ENCODE data around the gene CCDC149. TPM values are rescaled to one million over a fixed set of nuclear protein-coding genes. Genes with fewer than 3 reads are reported as not detected.

CCDC149 gene
- total RNA-seq, 1 donor from 2014 or later: 23.2 TPM

- DNase-seq (ENCODE audit: low spot score): no peak
Observed at GRCh38 chr4:24778464-24779225, 134.2 kb downstream of the CCDC149 start.

- DNase-seq (ENCODE audit: low spot score): no peak
Observed at GRCh38 chr4:24777536-24778463, 135.0 kb downstream of the CCDC149 start.

GRCh38 chr4:24775750-24776149 is 137.1 kb downstream of the CCDC149 start:
- no peak for DNase-seq (ENCODE audit: low spot score)

GRCh38 chr4:24775032-24775605 is 137.7 kb downstream of the CCDC149 start:
- no peak for DNase-seq (ENCODE audit: low spot score)

GRCh38 chr4:24774452-24774851 is 138.4 kb downstream of the CCDC149 start:
- no peak for DNase-seq (ENCODE audit: low spot score)

- no peak for DNase-seq (ENCODE audit: low spot score)
Observed at GRCh38 chr4:24772952-24773351, 139.9 kb downstream of the CCDC149 start.

GRCh38 chr4:24772061-24772705 is 140.7 kb downstream of the CCDC149 start:
- DNase-seq (ENCODE audit: low spot score): no peak

DNA sequence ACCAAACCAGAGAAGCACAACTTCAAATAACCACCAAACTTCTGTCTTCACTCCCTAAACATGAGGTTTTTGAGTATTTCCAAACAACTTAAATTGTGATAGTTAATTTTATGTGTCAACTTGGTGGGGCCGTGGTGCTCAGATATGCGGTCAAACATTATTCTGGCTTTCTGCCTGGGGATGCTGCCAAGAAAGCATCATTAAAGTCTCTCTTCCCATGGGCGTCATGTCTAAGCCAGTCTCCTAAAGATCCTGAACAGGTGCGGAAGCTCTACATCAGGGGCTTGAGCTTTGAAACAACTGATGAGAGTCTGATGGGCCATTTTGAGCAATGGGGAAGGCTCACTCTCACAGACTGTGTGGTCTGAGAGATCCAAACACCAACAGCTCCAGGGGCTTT is 141.6 kb downstream of the CCDC149 start:
- DNase-seq (ENCODE audit: low spot score): no peak

DNA sequence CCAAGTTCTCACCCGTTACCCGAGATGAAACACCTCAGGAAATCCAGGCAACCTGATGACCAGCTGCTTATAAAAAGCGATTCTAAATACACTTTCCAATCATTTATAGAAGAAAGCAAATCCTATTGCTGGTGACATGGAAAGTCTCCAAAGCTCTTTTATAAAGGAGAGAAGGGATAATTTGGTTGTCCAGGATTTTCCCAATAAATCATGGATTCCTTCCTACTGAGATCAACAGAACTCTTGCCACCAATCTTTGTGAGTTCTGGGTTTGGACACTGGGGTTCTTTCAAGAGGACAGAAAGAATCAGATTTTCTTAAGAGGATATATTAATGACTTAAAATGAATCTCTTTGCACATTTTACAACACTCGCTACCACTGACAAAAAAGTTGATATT is 142.2 kb downstream of the CCDC149 start:
- DNase-seq (ENCODE audit: low spot score): no peak

- DNase-seq (ENCODE audit: low spot score): no peak
Observed at GRCh38 chr4:24770032-24770584, 142.7 kb downstream of the CCDC149 start.

- DNase-seq (ENCODE audit: low spot score): no peak
Observed at GRCh38 chr4:24769571-24769970, 143.3 kb downstream of the CCDC149 start.

- no peak for DNase-seq (ENCODE audit: low spot score)
Observed at GRCh38 chr4:24768604-24769003, 144.2 kb downstream of the CCDC149 start.

DNA sequence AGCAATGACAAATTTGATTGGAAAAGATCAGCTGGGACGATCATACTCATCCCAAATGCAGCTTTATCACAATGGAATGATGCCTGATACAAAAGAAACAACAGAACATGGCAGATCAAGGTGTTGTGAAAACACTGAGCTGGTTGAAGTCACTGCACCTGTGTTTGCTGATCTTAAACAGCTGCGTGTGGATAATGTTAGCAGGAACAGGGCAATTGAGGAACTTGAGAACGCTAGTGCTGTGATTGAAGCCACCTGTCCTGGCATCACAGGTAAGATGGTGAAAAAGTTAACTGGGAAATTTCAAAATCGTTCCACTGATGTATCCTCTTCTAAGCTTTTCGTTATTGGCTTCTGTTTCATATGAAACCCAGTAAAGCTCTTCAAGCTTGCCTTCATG is 144.8 kb downstream of the CCDC149 start:
- no peak for DNase-seq (ENCODE audit: low spot score)

DNA sequence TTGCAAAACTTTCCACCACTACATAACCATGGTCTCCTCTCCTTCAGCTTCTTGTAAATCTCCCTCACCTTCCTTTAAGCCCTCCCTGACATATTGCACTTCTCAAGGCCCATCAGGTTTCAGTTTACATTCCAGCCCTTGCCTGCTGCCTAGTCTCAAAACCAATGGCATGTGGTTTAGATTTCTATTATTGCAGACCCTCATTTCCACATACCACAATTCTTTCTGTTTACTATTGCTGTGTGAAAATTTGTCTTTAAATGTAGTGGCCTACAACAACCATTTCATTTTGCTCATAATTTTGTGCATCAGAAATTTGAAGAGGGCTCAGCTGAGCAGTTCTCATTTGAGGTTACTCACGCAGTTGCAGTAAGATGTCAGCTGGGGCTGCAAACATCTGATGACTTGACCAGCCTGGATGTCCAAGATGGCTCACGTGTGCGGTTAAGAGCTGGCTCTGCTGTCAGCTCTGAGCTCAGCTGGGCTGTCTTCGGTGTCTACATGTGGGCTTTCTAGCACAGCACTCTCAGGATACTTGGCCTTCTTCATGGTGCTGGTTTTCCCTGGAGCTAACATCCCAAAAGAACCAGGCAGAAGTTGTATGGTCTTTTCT is 147.4 kb downstream of the CCDC149 start:
- no peak for DNase-seq (ENCODE audit: low spot score)

- no peak for DNase-seq (ENCODE audit: low spot score)
Observed at GRCh38 chr4:24764345-24764744, 148.5 kb downstream of the CCDC149 start.

GRCh38 chr4:24763631-24764297 is 149.1 kb downstream of the CCDC149 start:
- no peak for DNase-seq (ENCODE audit: low spot score)
